ENCODE measurements around the gene FCF1.

GRCh38 chr14:74703043-74703442, 9.9 kb upstream of the FCF1 start:
- no peak for TF ChIP-seq POLR2AphosphoS5 (IDR thresholded peaks at IDR 0.05)
- no peak for TF ChIP-seq CTCF (IDR thresholded peaks at IDR 0.05 in 8 of 11, conservative IDR thresholded peaks at IDR 0.05 in 3 of 11)
- TF ChIP-seq POLR2A (IDR thresholded peaks at IDR 0.05) = no peak

All from spleen (tissue), 7 donors.